ENCODE data around the gene POPDC2.

Gene POPDC2

GRCh38 chr3:119690043-119690656 is 29.8 kb upstream of the POPDC2 start (continued):
- TF ChIP-seq ESRRG (CRISPR knock-in tag; IDR thresholded peaks at IDR 0.05) (no peak), TOX (CRISPR knock-in tag; IDR thresholded peaks at IDR 0.05; ENCODE audit: borderline replicate concordance) (no peak), ZNF8 (CRISPR knock-in tag; IDR thresholded peaks at IDR 0.05) (no peak), ZNF565 (CRISPR knock-in tag; conservative IDR thresholded peaks at IDR 0.05; ENCODE audit: low read depth) (no peak), TSHZ2 (CRISPR knock-in tag; IDR thresholded peaks at IDR 0.05) (no peak)

GRCh38 chr3:119683421-119683820 is 23.0 kb upstream of the POPDC2 start:
- no peak for ATAC-seq
- TF ChIP-seq CREB5 (CRISPR knock-in tag; IDR thresholded peaks at IDR 0.05; ENCODE audit: low read depth), result no peak
- TF ChIP-seq SNAI2 (CRISPR knock-in tag; IDR thresholded peaks at IDR 0.05), result no peak
- TF ChIP-seq ZNF565 (CRISPR knock-in tag; conservative IDR thresholded peaks at IDR 0.05; ENCODE audit: low read depth), result no peak
- TF ChIP-seq ZC3H10 (CRISPR knock-in tag; IDR thresholded peaks at IDR 0.05), result no peak
- TF ChIP-seq OSR1 (CRISPR knock-in tag; IDR thresholded peaks at IDR 0.05), result no peak
- TF ChIP-seq ZFP30 (CRISPR knock-in tag; IDR thresholded peaks at IDR 0.05), result no peak
- no peak for TF ChIP-seq PATZ1 (CRISPR knock-in tag; IDR thresholded peaks at IDR 0.05; ENCODE audit: borderline replicate concordance)

DNA sequence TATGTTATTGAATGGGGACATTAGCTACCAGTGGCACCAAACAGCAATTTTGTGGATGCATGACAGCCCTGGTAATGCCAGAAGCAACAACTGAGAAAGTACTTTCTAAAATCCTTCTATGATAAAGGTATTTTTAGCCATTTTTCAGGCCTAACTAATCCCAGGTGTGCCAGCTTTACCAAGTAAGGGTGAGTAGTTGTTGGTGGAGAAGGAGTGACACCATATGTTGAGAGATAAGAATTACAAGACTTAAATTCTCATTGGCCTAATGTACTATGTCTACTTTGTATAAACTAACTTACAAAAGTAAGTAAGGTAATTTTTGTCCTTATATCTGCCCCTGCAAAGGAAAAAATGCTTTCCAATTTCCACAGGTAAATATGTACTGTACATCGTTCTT is 20.9 kb upstream of the POPDC2 start:
- peak; percentile 89 for ATAC-seq

DNA sequence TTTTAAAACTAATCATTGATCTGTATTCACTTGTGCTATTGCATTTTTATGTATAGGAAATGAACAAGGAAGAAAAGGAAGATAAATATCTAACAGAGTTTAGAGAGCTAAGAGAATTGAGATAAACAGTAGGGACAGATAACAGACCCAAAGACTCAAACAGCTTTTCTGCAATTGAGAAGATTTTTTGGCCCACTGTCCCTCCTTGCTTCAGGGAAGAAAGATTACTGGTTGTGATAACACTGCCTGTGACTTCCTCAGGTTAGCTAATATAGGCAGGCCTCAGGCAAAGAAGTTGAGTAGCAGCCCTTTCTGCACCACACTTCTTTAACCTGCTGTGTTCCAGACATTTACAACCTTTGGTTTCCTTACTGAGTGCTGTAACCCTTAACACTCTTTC is 19.5 kb upstream of the POPDC2 start:
- no peak for ATAC-seq
- TF ChIP-seq OSR1 (CRISPR knock-in tag; IDR thresholded peaks at IDR 0.05) (no peak), RARB (CRISPR knock-in tag; IDR thresholded peaks at IDR 0.05) (no peak), ZFP3 (CRISPR knock-in tag; IDR thresholded peaks at IDR 0.05) (no peak), CSDC2 (CRISPR knock-in tag; IDR thresholded peaks at IDR 0.05) (no peak), TOX (CRISPR knock-in tag; IDR thresholded peaks at IDR 0.05; ENCODE audit: borderline replicate concordance) (no peak), PPARA (CRISPR knock-in tag; IDR thresholded peaks at IDR 0.05; ENCODE audit: borderline replicate concordance) (no peak), ZNF70 (CRISPR knock-in tag; IDR thresholded peaks at IDR 0.05) (no peak), ZNF565 (CRISPR knock-in tag; conservative IDR thresholded peaks at IDR 0.05; ENCODE audit: low read depth) (no peak), GLIS3 (CRISPR knock-in tag; IDR thresholded peaks at IDR 0.05) (no peak), PATZ1 (CRISPR knock-in tag; IDR thresholded peaks at IDR 0.05; ENCODE audit: borderline replicate concordance) (no peak), TCF4 (CRISPR knock-in tag; IDR thresholded peaks at IDR 0.05; ENCODE audit: borderline replicate concordance) (no peak), SNAI2 (CRISPR knock-in tag; IDR thresholded peaks at IDR 0.05) (no peak), TSHZ2 (CRISPR knock-in tag; IDR thresholded peaks at IDR 0.05) (no peak)
- TF ChIP-seq, protein P1, sequence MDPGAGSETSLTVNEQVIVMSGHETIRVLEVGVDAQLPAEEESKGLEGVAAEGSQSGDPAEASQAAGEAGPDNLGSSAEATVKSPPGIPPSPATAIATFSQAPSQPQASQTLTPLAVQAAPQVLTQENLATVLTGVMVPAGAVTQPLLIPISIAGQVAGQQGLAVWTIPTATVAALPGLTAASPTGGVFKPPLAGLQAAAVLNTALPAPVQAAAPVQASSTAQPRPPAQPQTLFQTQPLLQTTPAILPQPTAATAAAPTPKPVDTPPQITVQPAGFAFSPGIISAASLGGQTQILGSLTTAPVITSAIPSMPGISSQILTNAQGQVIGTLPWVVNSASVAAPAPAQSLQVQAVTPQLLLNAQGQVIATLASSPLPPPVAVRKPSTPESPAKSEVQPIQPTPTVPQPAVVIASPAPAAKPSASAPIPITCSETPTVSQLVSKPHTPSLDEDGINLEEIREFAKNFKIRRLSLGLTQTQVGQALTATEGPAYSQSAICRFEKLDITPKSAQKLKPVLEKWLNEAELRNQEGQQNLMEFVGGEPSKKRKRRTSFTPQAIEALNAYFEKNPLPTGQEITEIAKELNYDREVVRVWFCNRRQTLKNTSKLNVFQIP (CRISPR knock-in tag; IDR thresholded peaks at IDR 0.05; ENCODE audit: borderline replicate concordance, low read depth), result no peak

More for the DNA sequence above, 20.9 kb upstream of the POPDC2 start:
- TF ChIP-seq, protein P1 (CRISPR knock-in tag; IDR thresholded peaks at IDR 0.05; ENCODE audit: borderline replicate concordance, low read depth), result no peak
- TF ChIP-seq RARB (CRISPR knock-in tag; IDR thresholded peaks at IDR 0.05) (no peak), ZNF8 (CRISPR knock-in tag; IDR thresholded peaks at IDR 0.05) (no peak), CSDC2 (CRISPR knock-in tag; IDR thresholded peaks at IDR 0.05) (no peak), ESRRG (CRISPR knock-in tag; IDR thresholded peaks at IDR 0.05) (no peak), TCF4 (CRISPR knock-in tag; IDR thresholded peaks at IDR 0.05; ENCODE audit: borderline replicate concordance) (peak; percentile 76; the same call in 1 of the 2 replicates)
